H7 (cell line): ENCODE data around the gene SLC6A6. TPM values are rescaled to one million over a fixed set of nuclear protein-coding genes. Genes with fewer than 3 reads are reported as not detected.

Experiments used
- DNase-seq: peaks from one replicate; pipeline ENCODE4 v3.0.0; 2012
- H3K27me3 ChIP-seq: 2 replicates; pipeline ENCODE4 v1.6.0; 2011; ENCODE audit warnings: mild to moderate bottlenecking, low read length; ENCODE audit not compliant: control insufficient read depth, insufficient read depth
- H3K36me3 ChIP-seq: replicated peaks from 2 replicates; pipeline ENCODE4 v1.5.1; 2011; ENCODE audit warnings: low read length; ENCODE audit not compliant: control insufficient read depth, insufficient read depth
- H3K4me3 ChIP-seq: 2 replicates; pipeline ENCODE4 v1.5.1; 2011; ENCODE audit warnings: low read depth, mild to moderate bottlenecking, control low read depth, low read length, moderate library complexity; ENCODE audit not compliant: insufficient read depth
- total RNA-seq: library from RNA; depleted of rRNA; stranded (reverse); fragments of >200 nt; shearing (Covaris generic); gene quantifications from 2 replicates; pipeline ENCODE4 v1.2.3, GENCODE V29; 2014; rRNA removed

The SLC6A6 gene
- total RNA-seq, 1 experiment from 2014 or later, result 88.8 TPM

- Histone ChIP-seq H3K36me3 (no peaks in the 10 kb centered on the region), H3K4me3 (no peak overlapping the region), H3K27me3 (no peaks in the 10 kb centered on the region)
- no peak for DNase-seq
These were observed 133.2 kb downstream of the SLC6A6 start for GRCh38 chr3:14535616-14536015.

GRCh38 chr3:14536055-14536815 is 133.8 kb downstream of the SLC6A6 start:
- no peak overlapping the region for H3K4me3 ChIP-seq
- DNase-seq, result no peak
- H3K27me3 ChIP-seq, result no peaks in the 10 kb centered on the region
- H3K36me3 ChIP-seq, result no peaks in the 10 kb centered on the region

GRCh38 chr3:14536837-14537589 is 134.6 kb downstream of the SLC6A6 start:
- Histone ChIP-seq H3K36me3 (no peaks in the 10 kb centered on the region), H3K4me3 (no peak overlapping the region), H3K27me3 (no peaks in the 10 kb centered on the region)
- no peak for DNase-seq

- no peak for DNase-seq
- H3K4me3 ChIP-seq, result no peak overlapping the region
- H3K36me3 ChIP-seq, result no peaks in the 10 kb centered on the region
- H3K27me3 ChIP-seq, result no peaks in the 10 kb centered on the region
These were observed 135.4 kb downstream of the SLC6A6 start for GRCh38 chr3:14537590-14538450.

- Histone ChIP-seq H3K36me3 (no peaks in the 10 kb centered on the region), H3K27me3 (no peaks in the 10 kb centered on the region), H3K4me3 (no peak overlapping the region)
- DNase-seq, result no peak
These were observed 136.2 kb downstream of the SLC6A6 start for GRCh38 chr3:14538451-14539088.

Other genes with a start within 250 kb of the SLC6A6 start
- 23.9 and 31.0 TPM in 2 replicates for gene XPC, start 224.0 kb upstream of the SLC6A6 start, total RNA-seq
- gene LSM3, start 223.8 kb upstream of the SLC6A6 start, total RNA-seq, result 17.0 and 17.9 TPM in 2 replicates
- 2.2 and 2.9 TPM in 2 replicates for gene GRIP2, start 137.7 kb downstream of the SLC6A6 start, total RNA-seq
- gene CCDC174, start 249.2 kb downstream of the SLC6A6 start, total RNA-seq, result 8.4 and 15.6 TPM in 2 replicates